ENCODE measurements around the gene PTPRZ1. TPM values are rescaled to one million over a fixed set of nuclear protein-coding genes. Genes with fewer than 3 reads are reported as not detected.
A peak's percentile ranks its signal among the peaks of the same experiment; 100 is the strongest.

PTPRZ1 gene
- total RNA-seq, 2 donors from 2014 or later = 18.0 to 57.4 TPM

DNA sequence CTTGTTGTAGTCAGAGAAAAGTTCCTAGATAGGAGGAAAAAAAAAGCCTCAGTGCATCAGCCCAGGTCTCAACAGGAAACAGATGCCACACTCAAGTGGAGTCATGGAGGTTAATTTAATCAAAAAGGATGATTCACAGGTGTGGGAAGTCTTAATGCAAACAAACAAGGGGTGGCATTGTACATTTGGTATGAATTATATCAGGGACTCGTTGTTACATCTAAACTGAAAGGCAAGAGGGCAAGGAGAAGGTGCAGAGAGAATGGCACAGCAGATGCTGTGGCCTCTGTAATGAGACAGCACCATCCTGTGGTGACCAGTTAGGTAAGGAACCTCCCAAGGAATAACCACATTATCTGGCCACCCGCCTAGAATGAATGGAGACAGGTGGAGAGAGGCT lies 133.7 kb downstream of the PTPRZ1 start:
- Mint-ChIP-seq H3K36me3 (ENCODE audit: low read depth) (peaks cover 3% of the 10 kb centered on the region), H3K27ac (no peak overlapping the region), H3K9me3 (no peaks in the 10 kb centered on the region), H3K4me3 (no peak overlapping the region), H3K27me3 (ENCODE audit: insufficient read depth) (no peaks in the 10 kb centered on the region), H3K4me1 (peaks cover 5% of the 10 kb centered on the region)
- H3K4me1 ChIP-seq (ENCODE audit: control insufficient read depth, insufficient read depth, low read length) = no peaks in the 10 kb centered on the region
- no peak overlapping the region for H3K9ac ChIP-seq (ENCODE audit: extremely low read depth, low read length, poor library complexity, severe bottlenecking)
- H3K9me3 ChIP-seq (ENCODE audit: control insufficient read depth, low read length) = no peaks in the 10 kb centered on the region
- 42 to 80% methylated on average over 1 to 2 of the region's 2 CpGs for WGBS, 2 experiments (ENCODE audit: insufficient coverage in 1 of 2, insufficient read length in 1 of 2)
- peak; percentile 60 for DNase-seq
- no peaks in the 10 kb centered on the region for H3K27me3 ChIP-seq (ENCODE audit: control insufficient read depth, insufficient read depth, low read length, poor library complexity, severe bottlenecking)
- no peaks in the 10 kb centered on the region for H3K36me3 ChIP-seq (ENCODE audit: control insufficient read depth, insufficient read depth, low read length)
- TF ChIP-seq, protein P1, sequence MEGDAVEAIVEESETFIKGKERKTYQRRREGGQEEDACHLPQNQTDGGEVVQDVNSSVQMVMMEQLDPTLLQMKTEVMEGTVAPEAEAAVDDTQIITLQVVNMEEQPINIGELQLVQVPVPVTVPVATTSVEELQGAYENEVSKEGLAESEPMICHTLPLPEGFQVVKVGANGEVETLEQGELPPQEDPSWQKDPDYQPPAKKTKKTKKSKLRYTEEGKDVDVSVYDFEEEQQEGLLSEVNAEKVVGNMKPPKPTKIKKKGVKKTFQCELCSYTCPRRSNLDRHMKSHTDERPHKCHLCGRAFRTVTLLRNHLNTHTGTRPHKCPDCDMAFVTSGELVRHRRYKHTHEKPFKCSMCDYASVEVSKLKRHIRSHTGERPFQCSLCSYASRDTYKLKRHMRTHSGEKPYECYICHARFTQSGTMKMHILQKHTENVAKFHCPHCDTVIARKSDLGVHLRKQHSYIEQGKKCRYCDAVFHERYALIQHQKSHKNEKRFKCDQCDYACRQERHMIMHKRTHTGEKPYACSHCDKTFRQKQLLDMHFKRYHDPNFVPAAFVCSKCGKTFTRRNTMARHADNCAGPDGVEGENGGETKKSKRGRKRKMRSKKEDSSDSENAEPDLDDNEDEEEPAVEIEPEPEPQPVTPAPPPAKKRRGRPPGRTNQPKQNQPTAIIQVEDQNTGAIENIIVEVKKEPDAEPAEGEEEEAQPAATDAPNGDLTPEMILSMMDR (conservative IDR thresholded peaks at IDR 0.05) = peak; percentile 60
- no peak overlapping the region for H3K27ac ChIP-seq (ENCODE audit: low read depth, low read length)
- no peak overlapping the region for H3K4me3 ChIP-seq (ENCODE audit: low read length)

DNA sequence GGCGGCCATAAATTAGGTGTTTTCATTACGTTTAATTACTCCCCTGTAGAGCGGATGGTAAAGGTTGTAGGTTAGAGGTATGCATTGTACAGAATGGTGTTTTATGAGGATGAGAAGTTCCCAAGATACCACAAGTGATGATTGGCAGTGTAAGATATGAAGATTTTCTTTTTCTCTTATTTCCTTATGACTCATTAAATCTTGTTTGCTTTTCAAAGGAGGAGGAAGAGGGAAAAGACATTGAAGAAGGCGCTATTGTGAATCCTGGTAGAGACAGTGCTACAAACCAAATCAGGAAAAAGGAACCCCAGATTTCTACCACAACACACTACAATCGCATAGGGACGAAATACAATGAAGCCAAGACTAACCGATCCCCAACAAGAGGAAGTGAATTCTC lies 137.2 kb downstream of the PTPRZ1 start:
- Mint-ChIP-seq H3K27me3 (ENCODE audit: insufficient read depth) (no peaks in the 10 kb centered on the region), H3K4me3 (no peak overlapping the region), H3K36me3 (ENCODE audit: low read depth) (peaks cover 8% of the 10 kb centered on the region), H3K9me3 (no peaks in the 10 kb centered on the region), H3K4me1 (peaks cover 5% of the 10 kb centered on the region), H3K27ac (no peak overlapping the region)
- Histone ChIP-seq H3K4me1 (ENCODE audit: control insufficient read depth, insufficient read depth, low read length) (no peaks in the 10 kb centered on the region), H3K9ac (ENCODE audit: extremely low read depth, low read length, poor library complexity, severe bottlenecking) (no peak overlapping the region), H3K27me3 (ENCODE audit: control insufficient read depth, insufficient read depth, low read length, poor library complexity, severe bottlenecking) (no peaks in the 10 kb centered on the region), H3K27ac (ENCODE audit: low read depth, low read length) (no peak overlapping the region), H3K9me3 (ENCODE audit: control insufficient read depth, low read length) (no peaks in the 10 kb centered on the region), H3K36me3 (ENCODE audit: control insufficient read depth, insufficient read depth, low read length) (no peaks in the 10 kb centered on the region), H3K4me3 (ENCODE audit: low read length) (no peak overlapping the region)
- DNase-seq = no peak
- WGBS, 2 experiments (ENCODE audit: insufficient coverage in 1 of 2, insufficient read length in 1 of 2) = 90% methylated on average over 7 of the region's 7 CpGs; no CpG with 5 or more reads in 1 of the 2 experiments
- TF ChIP-seq, protein P1 (conservative IDR thresholded peaks at IDR 0.05) = no peak

DNA sequence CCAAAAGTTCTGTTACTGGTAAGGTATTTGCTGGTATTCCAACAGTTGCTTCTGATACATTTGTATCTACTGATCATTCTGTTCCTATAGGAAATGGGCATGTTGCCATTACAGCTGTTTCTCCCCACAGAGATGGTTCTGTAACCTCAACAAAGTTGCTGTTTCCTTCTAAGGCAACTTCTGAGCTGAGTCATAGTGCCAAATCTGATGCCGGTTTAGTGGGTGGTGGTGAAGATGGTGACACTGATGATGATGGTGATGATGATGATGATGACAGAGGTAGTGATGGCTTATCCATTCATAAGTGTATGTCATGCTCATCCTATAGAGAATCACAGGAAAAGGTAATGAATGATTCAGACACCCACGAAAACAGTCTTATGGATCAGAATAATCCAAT lies 140.1 kb downstream of the PTPRZ1 start:
- H3K4me3 Mint-ChIP-seq = no peak overlapping the region
- H3K27ac Mint-ChIP-seq = no peak overlapping the region
- no peaks in the 10 kb centered on the region for H3K9me3 Mint-ChIP-seq

More for the DNA sequence above, 140.1 kb downstream of the PTPRZ1 start:
- TF ChIP-seq, protein P1 (conservative IDR thresholded peaks at IDR 0.05) = no peak
- Histone ChIP-seq H3K27me3 (ENCODE audit: control insufficient read depth, insufficient read depth, low read length, poor library complexity, severe bottlenecking) (no peaks in the 10 kb centered on the region), H3K9ac (ENCODE audit: extremely low read depth, low read length, poor library complexity, severe bottlenecking) (no peak overlapping the region), H3K4me3 (ENCODE audit: low read length) (no peak overlapping the region), H3K9me3 (ENCODE audit: control insufficient read depth, low read length) (no peaks in the 10 kb centered on the region), H3K36me3 (ENCODE audit: control insufficient read depth, insufficient read depth, low read length) (no peaks in the 10 kb centered on the region), H3K27ac (ENCODE audit: low read depth, low read length) (no peak overlapping the region), H3K4me1 (ENCODE audit: control insufficient read depth, insufficient read depth, low read length) (no peaks in the 10 kb centered on the region)
- Mint-ChIP-seq H3K36me3 (ENCODE audit: low read depth) (peaks cover 8% of the 10 kb centered on the region), H3K4me1 (peaks cover 5% of the 10 kb centered on the region), H3K27me3 (ENCODE audit: insufficient read depth) (no peaks in the 10 kb centered on the region)
- WGBS, 2 experiments (ENCODE audit: insufficient coverage in 1 of 2, insufficient read length in 1 of 2) = 93% methylated on average over 2 of the region's 2 CpGs; no CpG with 5 or more reads in 1 of the 2 experiments
- DNase-seq = no peak
